Endothelial cell of umbilical vein (primary cell): Measurements from ENCODE around the gene CBLN3. TPM values are rescaled to one million over a fixed set of nuclear protein-coding genes. Genes with fewer than 3 reads are reported as not detected.

ENCODE experiments used
- BruUV-seq: library from RNA; stranded (reverse); fragments of 400-500 nt; replicated peaks from 2 replicates; lab custom pipeline; 2021; lab: Mats Ljungman, UMichigan
- CTCF ChIA-PET: fragments of 300-600, 350-600 bp; sonication (Branson Sonifier 250); formaldehyde crosslinking; loops from one replicate; lab custom pipeline; 2021; ENCODE audit warnings: antibody characterized with exemption, inconsistent platforms; lab: Charles Lee
- POLR2A ChIA-PET: fragments of 300-600, 350-600 bp; sonication (Branson Sonifier 250); formaldehyde crosslinking; loops from one replicate; lab custom pipeline; 2021; ENCODE audit warnings: antibody characterized with exemption, inconsistent platforms; lab: Charles Lee
- DNase-seq: peaks from one replicate; pipeline ENCODE4 v3.0.0-alpha.2; 2011; ENCODE audit warnings: low read depth, low spot score
- FAIRE-seq: peaks from 2 replicates; lab custom pipeline; 2011; peaks lifted over from hg19 to GRCh38; lab: Jason Lieb, UNC
- H2AFZ ChIP-seq: 2 replicates; pipeline ENCODE4 v1.6.0; 2012; ENCODE audit warnings: low read depth, low read length, control low read depth, inconsistent platforms
- H3K27ac ChIP-seq: 2 replicates; pipeline ENCODE4 v1.5.1; 2011; ENCODE audit warnings: low read depth, mild to moderate bottlenecking, control low read depth, low read length, moderate library complexity; ENCODE audit not compliant: insufficient read depth
- H3K27me3 ChIP-seq, 2 experiments: 2 replicates each; pipeline versions ENCODE4 v1.6.0 to v1.6.1; 2011; ENCODE audit warnings: low read length in 2 of 2, mixed read lengths in 1 of 2; ENCODE audit not compliant: control insufficient read depth in 2 of 2, insufficient read depth in 2 of 2
- H3K36me3 ChIP-seq, 2 experiments: 2 replicates in 1 of 2; 3 replicates in 1 of 2; pipeline ENCODE4 v1.5.1; 2011; ENCODE audit warnings: low read length in 2 of 2, mild to moderate bottlenecking in 1 of 2, moderate library complexity in 1 of 2; ENCODE audit not compliant: control insufficient read depth in 2 of 2, insufficient read depth in 2 of 2; ENCODE audit errors: extremely low read depth in 1 of 2
- H3K4me1 ChIP-seq: 3 replicates; pipeline ENCODE4 v1.5.1; 2011; ENCODE audit warnings: mild to moderate bottlenecking, low read length; ENCODE audit not compliant: control insufficient read depth, insufficient read depth; ENCODE audit errors: extremely low read depth
- H3K4me2 ChIP-seq: 2 replicates; pipeline ENCODE4 v1.6.1; 2011; ENCODE audit warnings: low read length, control low read depth, mixed read lengths; ENCODE audit not compliant: insufficient read depth
- H3K4me3 ChIP-seq, 3 experiments: fragments of 200-600 bp in 1 of 3; sonication (generic), shearing (Covaris generic) in 1 of 3; replicated peaks in 1 of 3; 2 replicates each; pipeline ENCODE4 v1.5.1; 2011 to 2016; ENCODE audit warnings: control low read depth in 3 of 3, low read length in 3 of 3, mild to moderate bottlenecking in 2 of 3, inconsistent platforms in 1 of 3, low read depth in 1 of 3, moderate library complexity in 1 of 3; ENCODE audit not compliant: insufficient read depth in 1 of 3
- H3K79me2 ChIP-seq: 2 replicates; pipeline ENCODE4 v1.6.0; 2012; ENCODE audit warnings: low read length, inconsistent platforms; ENCODE audit not compliant: control insufficient read depth, insufficient read depth
- H3K9ac ChIP-seq: replicated peaks from 2 replicates; pipeline ENCODE3; 2011; ENCODE audit warnings: low read length, control low read depth; ENCODE audit not compliant: insufficient read depth; ENCODE audit errors: extremely low read depth
- H3K9me1 ChIP-seq: replicated peaks from 3 replicates; pipeline ENCODE4 v1.6.0; 2011; ENCODE audit warnings: mild to moderate bottlenecking, low read length; ENCODE audit not compliant: control insufficient read depth, insufficient read depth; ENCODE audit errors: extremely low read depth
- H3K9me3 ChIP-seq: replicated peaks from 2 replicates; pipeline ENCODE4 v1.5.1; 2012; ENCODE audit warnings: low read length, inconsistent platforms; ENCODE audit not compliant: control insufficient read depth, insufficient read depth
- H4K20me1 ChIP-seq: replicated peaks from 2 replicates; pipeline ENCODE3; 2011; ENCODE audit warnings: mild to moderate bottlenecking, low read length; ENCODE audit not compliant: control insufficient read depth, insufficient read depth; ENCODE audit errors: extremely low read depth
- CTCF ChIP-seq, 2 donors: IDR thresholded peaks; 1 replicate in 1 of 2; 2 replicates in 1 of 2; pipeline ENCODE4 v1.5.1; 2011; ENCODE audit warnings: low read length in 2 of 2, mild to moderate bottlenecking in 2 of 2, moderate library complexity in 2 of 2, control low read depth in 1 of 2, inconsistent platforms in 1 of 2, low read depth in 1 of 2; ENCODE audit not compliant: insufficient read depth in 1 of 2; ENCODE audit errors: extremely low read depth in 1 of 2
- EZH2 ChIP-seq: IDR thresholded peaks from 2 replicates; pipeline ENCODE4 v1.6.1; 2012; ENCODE audit warnings: borderline replicate concordance, low read depth, mild to moderate bottlenecking, moderate library complexity, low read length, inconsistent platforms; ENCODE audit not compliant: severe bottlenecking
- FOS ChIP-seq: IDR thresholded peaks from 2 replicates; pipeline ENCODE4 v1.6.1; 2011; ENCODE audit warnings: mild to moderate bottlenecking, low read length, moderate library complexity, borderline replicate concordance; ENCODE audit not compliant: insufficient read depth
- GATA2 ChIP-seq: IDR thresholded peaks from 2 replicates; pipeline ENCODE4 v1.7.0; 2011; ENCODE audit warnings: low read depth, mild to moderate bottlenecking, moderate library complexity, mixed read lengths, low read length; ENCODE audit not compliant: insufficient read length, insufficient read depth
- JUN ChIP-seq: IDR thresholded peaks from 2 replicates; pipeline ENCODE4 v1.6.1; 2011; ENCODE audit warnings: borderline replicate concordance, low read depth; ENCODE audit not compliant: insufficient read length, insufficient read depth
- MAX ChIP-seq: IDR thresholded peaks from 2 replicates; pipeline ENCODE4 v1.6.1; 2011; ENCODE audit not compliant: insufficient read depth, insufficient read length
- MYC ChIP-seq: IDR thresholded peaks from one replicate; pipeline ENCODE4 v1.6.1; 2011; ENCODE audit warnings: mild to moderate bottlenecking, low read depth, low read length
- POLR2A ChIP-seq: IDR thresholded peaks from 2 replicates; pipeline ENCODE4 v1.6.1; 2012; ENCODE audit warnings: low read depth, mild to moderate bottlenecking, control low read depth, low read length
- POLR2AphosphoS5 ChIP-seq: IDR thresholded peaks from 2 replicates; pipeline ENCODE4 v1.6.1; 2012; ENCODE audit warnings: low read depth, mild to moderate bottlenecking, control low read depth, low read length, moderate library complexity; ENCODE audit not compliant: insufficient read depth
- dilution Hi-C: fragments of 300-500 bp; cut with MboI; formaldehyde crosslinking; loops from one replicate; pipeline ENCODE4 v1.15.0; 2019; ENCODE audit warnings: low sequenced_read_pairs; ENCODE audit not compliant: extremely low pct_ligation_motif_present
- intact Hi-C: fragments of 100-400 bp; cut with micrococcal nuclease; formaldehyde crosslinking; loops from one replicate; pipeline ENCODE4 v1.10.0; 2022
- polyA plus RNA-seq, 4 experiments: library from polyadenylated mRNA; depleted of rRNA in 3 of 4; stranded (reverse) in 3 of 4; unstranded in 1 of 4; fragments of >200 nt; gene quantifications; 2 replicates each; pipeline versions ENCODE4 v1.2.1 to v1.2.3, GENCODE V29; 2011 to 2012; ENCODE audit warnings: missing spikeins in 1 of 4
- total RNA-seq: library from RNA; stranded (reverse); gene quantifications from 2 replicates; pipeline ENCODE4 v1.2.3, GENCODE V29; 2021

Gene CBLN3
- total and polyA plus RNA-seq, 2 donors (not counting 3 experiments of a cell fraction or from before 2014, with no cell fraction given): 7.9 to 8.6 TPM

GRCh38 chr14:24426912-24427536 is 2.4 kb downstream of the CBLN3 start:
- DNase-seq (no peak), FAIRE-seq (peak; percentile 12)
- ChIA-PET POLR2A (no interaction called here), CTCF (interaction anchor here (1.0 to 2.4 kb wide), 4 partner anchors 9 to 119 kb away, joined by 3 to 6 read pairs (median 5); partner anchors contain the start of gene CIDEB)
- H3K36me3 ChIP-seq: peaks cover 0 to under 1% of the 10 kb centered on the region in 2 experiments
- H3K4me1 ChIP-seq: peaks cover 60% of the 10 kb centered on the region
- dilution Hi-C loops: no loop called here
- H3K4me3 ChIP-seq: no peak overlapping the region
- no TSS peak for BruUV-seq
- intact Hi-C loops: no loop called here
- no peak overlapping the region for H3K4me2 ChIP-seq
- H3K9me1 ChIP-seq: no peaks in the 10 kb centered on the region
- H3K9me3 ChIP-seq: no peaks in the 10 kb centered on the region
- TF ChIP-seq MYC (no peak), POLR2AphosphoS5 (no peak), CTCF (IDR thresholded peaks at IDR 0.05; ENCODE audit: extremely low read depth in 1 of 2, insufficient read depth in 1 of 2, low read depth in 1 of 2, low read length in 2 of 2) (no peak), JUN (no peak), FOS (no peak), GATA2 (no peak), MAX (no peak), EZH2 (no peak), POLR2A (no peak)
- H3K27me3 ChIP-seq: no peaks in the 10 kb centered on the region
- H3K27ac ChIP-seq: peak overlapping the region; percentile 97
- no peaks in the 10 kb centered on the region for H4K20me1 ChIP-seq
- no peak overlapping the region for H2AFZ ChIP-seq
- peaks cover 13% of the 10 kb centered on the region for H3K79me2 ChIP-seq
- H3K9ac ChIP-seq: no peak overlapping the region
